ENCODE data around the gene B4GALT5.
A peak's percentile ranks its signal among the peaks of the same experiment; 100 is the strongest.
"Not testable (repeated sequence)": the region's sequence is repeated elsewhere in the genome, so short reads cannot be mapped to it uniquely, and the experiment has no call there.

Gene B4GALT5

GRCh38 chr20:49628280-49628679, 85.4 kb downstream of the B4GALT5 start:
- not testable (repeated sequence) for DNase-seq (ENCODE audit: low read depth)

GRCh38 chr20:49627329-49627761, 86.3 kb downstream of the B4GALT5 start:
- no peak for DNase-seq (ENCODE audit: low read depth)

- not testable (repeated sequence) for DNase-seq (ENCODE audit: low read depth)
These were observed 88.7 kb downstream of the B4GALT5 start for GRCh38 chr20:49624988-49625387.

GRCh38 chr20:49624317-49624716, 89.4 kb downstream of the B4GALT5 start:
- no peak for DNase-seq (ENCODE audit: low read depth)

GRCh38 chr20:49622243-49622642, 91.4 kb downstream of the B4GALT5 start:
- no peak for DNase-seq (ENCODE audit: low read depth)

GRCh38 chr20:49620364-49621240, 93.1 kb downstream of the B4GALT5 start:
- no peak for DNase-seq (ENCODE audit: low read depth)

GRCh38 chr20:49619113-49620048, 94.3 kb downstream of the B4GALT5 start:
- no peak for DNase-seq (ENCODE audit: low read depth)

GRCh38 chr20:49618289-49618688, 95.4 kb downstream of the B4GALT5 start:
- DNase-seq (ENCODE audit: low read depth): no peak

- not testable (repeated sequence) for DNase-seq (ENCODE audit: low read depth)
These were observed 96.3 kb downstream of the B4GALT5 start for GRCh38 chr20:49617394-49617793.

- DNase-seq (ENCODE audit: low read depth): no peak
These were observed 97.3 kb downstream of the B4GALT5 start for GRCh38 chr20:49616154-49617007.

GRCh38 chr20:49615401-49616153, 98.1 kb downstream of the B4GALT5 start:
- DNase-seq (ENCODE audit: low read depth): no peak

- DNase-seq (ENCODE audit: low read depth): not testable (repeated sequence)
These were observed 98.7 kb downstream of the B4GALT5 start for GRCh38 chr20:49615051-49615400.

GRCh38 chr20:49614338-49615050, 99.2 kb downstream of the B4GALT5 start:
- DNase-seq (ENCODE audit: low read depth): no peak

- DNase-seq (ENCODE audit: low read depth): no peak
These were observed 101.4 kb downstream of the B4GALT5 start for GRCh38 chr20:49612127-49612738.

- DNase-seq (ENCODE audit: low read depth): not testable (repeated sequence)
These were observed 102.0 kb downstream of the B4GALT5 start for GRCh38 chr20:49611539-49612126.

- DNase-seq (ENCODE audit: low read depth): peak; percentile 34
These were observed 102.8 kb downstream of the B4GALT5 start for GRCh38 chr20:49610691-49611538.

- peak; percentile 51 for DNase-seq (ENCODE audit: low read depth)
These were observed 104.7 kb downstream of the B4GALT5 start for GRCh38 chr20:49608752-49609670.
